Measurements from ENCODE around the gene IRF5.

DNA sequence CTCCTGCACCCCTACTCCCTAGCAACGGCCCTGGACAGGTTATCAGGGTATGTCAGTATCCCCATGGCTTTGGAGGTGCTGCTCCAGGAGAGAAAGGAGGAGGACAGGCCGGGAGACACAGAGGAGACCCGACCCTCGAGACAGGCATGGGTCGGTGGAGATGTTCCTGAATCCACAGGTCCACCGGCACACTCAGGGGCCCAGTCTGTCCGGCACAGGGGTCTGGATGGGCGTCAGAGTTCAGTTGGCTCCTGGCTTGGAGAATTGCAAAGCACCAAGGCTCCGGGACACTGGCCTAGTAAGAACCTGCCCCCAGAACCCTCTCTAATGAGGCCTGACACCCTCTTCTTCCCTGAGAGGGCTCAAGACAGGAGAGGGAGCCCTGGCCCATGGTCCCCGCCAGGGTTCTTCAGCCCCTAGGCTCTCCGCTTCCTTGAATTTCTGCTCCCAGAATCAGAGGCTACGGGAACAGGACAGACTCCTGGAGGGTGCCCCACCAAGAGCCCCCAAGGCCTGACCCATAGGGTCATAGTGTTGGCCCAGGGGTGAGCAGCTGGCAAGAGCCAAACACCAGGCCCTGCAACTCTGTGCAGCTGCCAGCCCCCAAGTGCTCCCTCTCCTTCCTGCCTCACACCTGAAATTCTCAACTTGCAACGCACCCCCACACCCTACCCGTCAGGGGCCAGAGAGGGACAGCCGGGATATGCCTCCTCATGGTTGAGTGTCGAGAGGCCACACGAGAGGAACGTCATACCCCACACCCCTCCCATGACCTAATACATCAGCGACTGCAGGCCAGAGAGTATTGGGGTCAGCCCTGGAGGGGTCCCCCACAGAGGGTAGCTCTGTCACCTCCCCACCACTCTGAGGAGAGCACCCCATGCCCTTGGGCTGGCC lies 5.5 kb upstream of the IRF5 start:
- TF ChIP-seq ZNF248 (tag by site-specific recombination; IDR thresholded peaks at IDR 0.05) (no peak), ZNF223 (tag by site-specific recombination; IDR thresholded peaks at IDR 0.05) (no peak), ZNF433 (tag by site-specific recombination; IDR thresholded peaks at IDR 0.05; ENCODE audit: low read depth) (no peak), ZNF830 (tag by site-specific recombination; IDR thresholded peaks at IDR 0.05; ENCODE audit: low read depth) (no peak), YY1 (tag by site-specific recombination; IDR thresholded peaks at IDR 0.05) (no peak), ZNF311 (tag by site-specific recombination; IDR thresholded peaks at IDR 0.05; ENCODE audit: borderline replicate concordance) (no peak), ZNF274 (IDR thresholded peaks at IDR 0.05; ENCODE audit: low read length) (no peak), ZNF274 (tag by site-specific recombination; IDR thresholded peaks at IDR 0.05; ENCODE audit: borderline replicate concordance) (no peak)
- TF ChIP-seq, protein P1, sequence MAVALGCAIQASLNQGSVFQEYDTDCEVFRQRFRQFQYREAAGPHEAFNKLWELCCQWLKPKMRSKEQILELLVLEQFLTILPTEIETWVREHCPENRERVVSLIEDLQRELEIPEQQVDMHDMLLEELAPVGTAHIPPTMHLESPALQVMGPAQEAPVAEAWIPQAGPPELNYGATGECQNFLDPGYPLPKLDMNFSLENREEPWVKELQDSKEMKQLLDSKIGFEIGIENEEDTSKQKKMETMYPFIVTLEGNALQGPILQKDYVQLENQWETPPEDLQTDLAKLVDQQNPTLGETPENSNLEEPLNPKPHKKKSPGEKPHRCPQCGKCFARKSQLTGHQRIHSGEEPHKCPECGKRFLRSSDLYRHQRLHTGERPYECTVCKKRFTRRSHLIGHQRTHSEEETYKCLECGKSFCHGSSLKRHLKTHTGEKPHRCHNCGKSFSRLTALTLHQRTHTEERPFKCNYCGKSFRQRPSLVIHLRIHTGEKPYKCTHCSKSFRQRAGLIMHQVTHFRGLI (tag by site-specific recombination; IDR thresholded peaks at IDR 0.05) = no peak
- TF ChIP-seq, protein P2, sequence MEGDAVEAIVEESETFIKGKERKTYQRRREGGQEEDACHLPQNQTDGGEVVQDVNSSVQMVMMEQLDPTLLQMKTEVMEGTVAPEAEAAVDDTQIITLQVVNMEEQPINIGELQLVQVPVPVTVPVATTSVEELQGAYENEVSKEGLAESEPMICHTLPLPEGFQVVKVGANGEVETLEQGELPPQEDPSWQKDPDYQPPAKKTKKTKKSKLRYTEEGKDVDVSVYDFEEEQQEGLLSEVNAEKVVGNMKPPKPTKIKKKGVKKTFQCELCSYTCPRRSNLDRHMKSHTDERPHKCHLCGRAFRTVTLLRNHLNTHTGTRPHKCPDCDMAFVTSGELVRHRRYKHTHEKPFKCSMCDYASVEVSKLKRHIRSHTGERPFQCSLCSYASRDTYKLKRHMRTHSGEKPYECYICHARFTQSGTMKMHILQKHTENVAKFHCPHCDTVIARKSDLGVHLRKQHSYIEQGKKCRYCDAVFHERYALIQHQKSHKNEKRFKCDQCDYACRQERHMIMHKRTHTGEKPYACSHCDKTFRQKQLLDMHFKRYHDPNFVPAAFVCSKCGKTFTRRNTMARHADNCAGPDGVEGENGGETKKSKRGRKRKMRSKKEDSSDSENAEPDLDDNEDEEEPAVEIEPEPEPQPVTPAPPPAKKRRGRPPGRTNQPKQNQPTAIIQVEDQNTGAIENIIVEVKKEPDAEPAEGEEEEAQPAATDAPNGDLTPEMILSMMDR (tag by site-specific recombination; IDR thresholded peaks at IDR 0.05) = no peak
- TF ChIP-seq, protein P3, sequence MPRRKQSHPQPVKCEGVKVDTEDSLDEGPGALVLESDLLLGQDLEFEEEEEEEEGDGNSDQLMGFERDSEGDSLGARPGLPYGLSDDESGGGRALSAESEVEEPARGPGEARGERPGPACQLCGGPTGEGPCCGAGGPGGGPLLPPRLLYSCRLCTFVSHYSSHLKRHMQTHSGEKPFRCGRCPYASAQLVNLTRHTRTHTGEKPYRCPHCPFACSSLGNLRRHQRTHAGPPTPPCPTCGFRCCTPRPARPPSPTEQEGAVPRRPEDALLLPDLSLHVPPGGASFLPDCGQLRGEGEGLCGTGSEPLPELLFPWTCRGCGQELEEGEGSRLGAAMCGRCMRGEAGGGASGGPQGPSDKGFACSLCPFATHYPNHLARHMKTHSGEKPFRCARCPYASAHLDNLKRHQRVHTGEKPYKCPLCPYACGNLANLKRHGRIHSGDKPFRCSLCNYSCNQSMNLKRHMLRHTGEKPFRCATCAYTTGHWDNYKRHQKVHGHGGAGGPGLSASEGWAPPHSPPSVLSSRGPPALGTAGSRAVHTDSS (tag by site-specific recombination; IDR thresholded peaks at IDR 0.05) = no peak
- TF ChIP-seq, protein P4, sequence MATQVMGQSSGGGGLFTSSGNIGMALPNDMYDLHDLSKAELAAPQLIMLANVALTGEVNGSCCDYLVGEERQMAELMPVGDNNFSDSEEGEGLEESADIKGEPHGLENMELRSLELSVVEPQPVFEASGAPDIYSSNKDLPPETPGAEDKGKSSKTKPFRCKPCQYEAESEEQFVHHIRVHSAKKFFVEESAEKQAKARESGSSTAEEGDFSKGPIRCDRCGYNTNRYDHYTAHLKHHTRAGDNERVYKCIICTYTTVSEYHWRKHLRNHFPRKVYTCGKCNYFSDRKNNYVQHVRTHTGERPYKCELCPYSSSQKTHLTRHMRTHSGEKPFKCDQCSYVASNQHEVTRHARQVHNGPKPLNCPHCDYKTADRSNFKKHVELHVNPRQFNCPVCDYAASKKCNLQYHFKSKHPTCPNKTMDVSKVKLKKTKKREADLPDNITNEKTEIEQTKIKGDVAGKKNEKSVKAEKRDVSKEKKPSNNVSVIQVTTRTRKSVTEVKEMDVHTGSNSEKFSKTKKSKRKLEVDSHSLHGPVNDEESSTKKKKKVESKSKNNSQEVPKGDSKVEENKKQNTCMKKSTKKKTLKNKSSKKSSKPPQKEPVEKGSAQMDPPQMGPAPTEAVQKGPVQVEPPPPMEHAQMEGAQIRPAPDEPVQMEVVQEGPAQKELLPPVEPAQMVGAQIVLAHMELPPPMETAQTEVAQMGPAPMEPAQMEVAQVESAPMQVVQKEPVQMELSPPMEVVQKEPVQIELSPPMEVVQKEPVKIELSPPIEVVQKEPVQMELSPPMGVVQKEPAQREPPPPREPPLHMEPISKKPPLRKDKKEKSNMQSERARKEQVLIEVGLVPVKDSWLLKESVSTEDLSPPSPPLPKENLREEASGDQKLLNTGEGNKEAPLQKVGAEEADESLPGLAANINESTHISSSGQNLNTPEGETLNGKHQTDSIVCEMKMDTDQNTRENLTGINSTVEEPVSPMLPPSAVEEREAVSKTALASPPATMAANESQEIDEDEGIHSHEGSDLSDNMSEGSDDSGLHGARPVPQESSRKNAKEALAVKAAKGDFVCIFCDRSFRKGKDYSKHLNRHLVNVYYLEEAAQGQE (tag by site-specific recombination; IDR thresholded peaks at IDR 0.05) = no peak

Measured in HEK293 (cell line).